ENCODE results near the gene ARHGAP26. TPM values are rescaled to one million over a fixed set of nuclear protein-coding genes. Genes with fewer than 3 reads are reported as not detected.

Gene ARHGAP26
- total RNA-seq, 1 donor from 2014 or later, result 35.4 TPM

GRCh38 chr5:143248822-143249579 is 478.8 kb downstream of the ARHGAP26 start:
- H3K4me3 ChIP-seq, result no peak overlapping the region
- H3K9me3 ChIP-seq, result no peaks in the 10 kb centered on the region
- ATAC-seq (no peak), DNase-seq (no peak)
- H3K4me1 ChIP-seq, result no peaks in the 10 kb centered on the region
- TF ChIP-seq CTCF (IDR thresholded peaks at IDR 0.05), result no peak
- peak overlapping the region; percentile 1 for H3K27ac ChIP-seq
- intact Hi-C loops (cut with DNase I), result no loop called here
- H3K36me3 ChIP-seq, result no peaks in the 10 kb centered on the region
- H3K27me3 ChIP-seq, result no peaks in the 10 kb centered on the region

- no peak for ATAC-seq
Observed at GRCh38 chr5:143249851-143250250, 479.7 kb downstream of the ARHGAP26 start.

DNA sequence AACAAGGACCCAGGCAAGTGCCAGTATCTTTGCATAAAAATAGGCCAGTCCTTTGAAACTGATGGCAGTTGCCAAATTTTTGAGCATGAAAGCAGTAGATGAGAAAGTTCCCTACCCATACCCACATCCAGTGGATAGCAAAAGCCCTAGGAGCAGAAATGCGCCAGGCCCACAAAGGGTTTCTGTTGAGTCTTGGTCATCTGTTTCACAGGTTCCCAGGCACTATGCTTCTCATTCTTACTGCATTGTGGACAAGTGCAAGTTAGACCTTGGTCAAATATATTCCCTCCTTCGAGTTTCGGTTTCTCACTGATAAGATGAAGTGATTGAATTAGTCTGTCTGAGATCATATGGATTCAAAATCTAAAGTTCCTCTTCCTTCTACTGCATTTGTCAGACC is 481.0 kb downstream of the ARHGAP26 start:
- H3K9me3 ChIP-seq, result no peaks in the 10 kb centered on the region
- no peaks in the 10 kb centered on the region for H3K4me1 ChIP-seq
- DNase-seq, result no peak
- H3K27ac ChIP-seq, result no peak overlapping the region
- H3K36me3 ChIP-seq, result no peaks in the 10 kb centered on the region
- intact Hi-C loops (cut with DNase I), result no loop called here
- no peak for TF ChIP-seq CTCF (IDR thresholded peaks at IDR 0.05)
- ATAC-seq, result no peak
- no peaks in the 10 kb centered on the region for H3K27me3 ChIP-seq
- no peak overlapping the region for H3K4me3 ChIP-seq

More at GRCh38 chr5:143249851-143250250, 479.7 kb downstream of the ARHGAP26 start:
- Histone ChIP-seq H3K9me3 (no peaks in the 10 kb centered on the region), H3K36me3 (no peaks in the 10 kb centered on the region), H3K27ac (no peak overlapping the region), H3K4me3 (no peak overlapping the region), H3K27me3 (no peaks in the 10 kb centered on the region), H3K4me1 (no peaks in the 10 kb centered on the region)
- DNase-seq, result no peak
- no peak for TF ChIP-seq CTCF (IDR thresholded peaks at IDR 0.05)
- intact Hi-C loops (cut with DNase I), result no loop called here

- no peaks in the 10 kb centered on the region for H3K4me1 ChIP-seq
- H3K27ac ChIP-seq, result no peak overlapping the region
- H3K27me3 ChIP-seq, result no peaks in the 10 kb centered on the region
- H3K4me3 ChIP-seq, result no peak overlapping the region
- no peak for TF ChIP-seq CTCF (IDR thresholded peaks at IDR 0.05)
- no peaks in the 10 kb centered on the region for H3K9me3 ChIP-seq
- ATAC-seq (no peak), DNase-seq (no peak)
- no peaks in the 10 kb centered on the region for H3K36me3 ChIP-seq
- intact Hi-C loops (cut with DNase I), result no loop called here
Observed at GRCh38 chr5:143251946-143252345, 481.8 kb downstream of the ARHGAP26 start.

- TF ChIP-seq CTCF (IDR thresholded peaks at IDR 0.05), result no peak
- Histone ChIP-seq H3K27me3 (no peaks in the 10 kb centered on the region), H3K27ac (no peak overlapping the region), H3K9me3 (no peaks in the 10 kb centered on the region), H3K4me1 (no peaks in the 10 kb centered on the region), H3K36me3 (no peaks in the 10 kb centered on the region), H3K4me3 (no peak overlapping the region)
- intact Hi-C loops (cut with DNase I), result no loop called here
- DNase-seq (no peak), ATAC-seq (no peak)
Observed at GRCh38 chr5:143254819-143255218, 484.6 kb downstream of the ARHGAP26 start.
